ENCODE data around the gene NT5E.

The NT5E gene

DNA sequence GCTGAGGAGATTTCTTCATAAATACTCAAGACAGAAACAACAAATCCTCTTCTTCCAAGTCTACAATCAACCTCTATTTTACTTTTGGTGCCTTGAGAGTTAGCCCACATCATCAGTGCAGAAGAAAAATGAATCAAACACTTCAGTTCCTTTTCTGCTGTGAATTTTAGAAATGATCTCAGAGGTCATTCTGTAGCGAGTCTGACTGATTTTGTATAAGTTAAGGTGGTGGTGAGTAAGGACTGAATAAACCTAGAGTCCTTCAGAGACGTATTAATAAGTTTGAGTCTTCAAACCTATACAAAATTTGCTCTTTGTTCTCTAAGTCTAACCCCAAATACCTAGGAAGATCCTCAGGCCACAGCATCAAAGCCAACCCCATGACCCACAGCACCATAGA lies 33.1 kb upstream of the NT5E start:
- TF ChIP-seq, protein P1, sequence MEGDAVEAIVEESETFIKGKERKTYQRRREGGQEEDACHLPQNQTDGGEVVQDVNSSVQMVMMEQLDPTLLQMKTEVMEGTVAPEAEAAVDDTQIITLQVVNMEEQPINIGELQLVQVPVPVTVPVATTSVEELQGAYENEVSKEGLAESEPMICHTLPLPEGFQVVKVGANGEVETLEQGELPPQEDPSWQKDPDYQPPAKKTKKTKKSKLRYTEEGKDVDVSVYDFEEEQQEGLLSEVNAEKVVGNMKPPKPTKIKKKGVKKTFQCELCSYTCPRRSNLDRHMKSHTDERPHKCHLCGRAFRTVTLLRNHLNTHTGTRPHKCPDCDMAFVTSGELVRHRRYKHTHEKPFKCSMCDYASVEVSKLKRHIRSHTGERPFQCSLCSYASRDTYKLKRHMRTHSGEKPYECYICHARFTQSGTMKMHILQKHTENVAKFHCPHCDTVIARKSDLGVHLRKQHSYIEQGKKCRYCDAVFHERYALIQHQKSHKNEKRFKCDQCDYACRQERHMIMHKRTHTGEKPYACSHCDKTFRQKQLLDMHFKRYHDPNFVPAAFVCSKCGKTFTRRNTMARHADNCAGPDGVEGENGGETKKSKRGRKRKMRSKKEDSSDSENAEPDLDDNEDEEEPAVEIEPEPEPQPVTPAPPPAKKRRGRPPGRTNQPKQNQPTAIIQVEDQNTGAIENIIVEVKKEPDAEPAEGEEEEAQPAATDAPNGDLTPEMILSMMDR (IDR thresholded peaks at IDR 0.05; ENCODE audit: borderline replicate concordance, insufficient read depth, low read depth, low read length): no peak
- no peak overlapping the region for H3K4me3 ChIP-seq (ENCODE audit: low read depth, low read length)

DNA sequence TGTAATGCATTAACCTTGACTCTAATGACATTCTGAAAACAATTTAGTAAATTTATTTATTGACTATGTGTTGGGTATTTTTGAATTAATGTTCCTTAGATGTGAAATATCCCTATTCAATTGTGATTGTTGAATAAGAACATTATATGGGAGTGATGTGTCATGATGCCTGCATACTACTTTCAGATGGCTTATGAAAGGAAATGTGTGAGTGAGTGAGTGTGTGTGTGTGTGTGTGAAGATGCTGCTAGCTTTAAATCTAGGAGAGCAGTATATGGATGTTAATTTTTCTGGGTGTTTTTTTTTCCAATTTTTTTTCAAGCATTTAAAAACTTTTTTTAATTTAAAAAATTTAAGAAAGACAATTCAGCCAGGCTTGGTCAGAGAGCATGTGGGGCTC lies 32.5 kb upstream of the NT5E start:
- no peak overlapping the region for H3K4me3 ChIP-seq (ENCODE audit: low read depth, low read length)

DNA sequence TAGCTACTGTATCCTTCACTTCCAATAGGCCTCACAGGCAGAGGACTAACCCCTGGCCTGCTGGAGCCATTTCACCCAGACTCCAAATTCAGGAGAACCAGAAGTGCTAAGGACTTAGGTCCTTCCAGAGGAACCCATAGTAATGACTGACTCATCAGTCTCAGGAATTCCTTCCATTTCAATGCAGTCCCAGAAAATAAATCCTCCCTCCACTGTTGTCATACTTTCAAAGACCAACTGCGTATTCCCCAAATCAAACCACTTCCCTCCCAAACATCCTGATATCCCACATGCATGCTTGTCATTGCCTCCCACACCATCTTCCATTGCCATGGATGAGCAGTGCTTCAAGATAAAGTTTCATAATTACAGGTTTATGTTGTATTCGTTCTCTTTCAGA lies 31.8 kb upstream of the NT5E start:
- TF ChIP-seq, protein P1 (IDR thresholded peaks at IDR 0.05; ENCODE audit: borderline replicate concordance, insufficient read depth, low read depth, low read length): no peak
- H3K4me3 ChIP-seq (ENCODE audit: low read depth, low read length): no peak overlapping the region

More for the DNA sequence above, 32.5 kb upstream of the NT5E start:
- TF ChIP-seq, protein P1 (IDR thresholded peaks at IDR 0.05; ENCODE audit: borderline replicate concordance, insufficient read depth, low read depth, low read length): no peak

DNA sequence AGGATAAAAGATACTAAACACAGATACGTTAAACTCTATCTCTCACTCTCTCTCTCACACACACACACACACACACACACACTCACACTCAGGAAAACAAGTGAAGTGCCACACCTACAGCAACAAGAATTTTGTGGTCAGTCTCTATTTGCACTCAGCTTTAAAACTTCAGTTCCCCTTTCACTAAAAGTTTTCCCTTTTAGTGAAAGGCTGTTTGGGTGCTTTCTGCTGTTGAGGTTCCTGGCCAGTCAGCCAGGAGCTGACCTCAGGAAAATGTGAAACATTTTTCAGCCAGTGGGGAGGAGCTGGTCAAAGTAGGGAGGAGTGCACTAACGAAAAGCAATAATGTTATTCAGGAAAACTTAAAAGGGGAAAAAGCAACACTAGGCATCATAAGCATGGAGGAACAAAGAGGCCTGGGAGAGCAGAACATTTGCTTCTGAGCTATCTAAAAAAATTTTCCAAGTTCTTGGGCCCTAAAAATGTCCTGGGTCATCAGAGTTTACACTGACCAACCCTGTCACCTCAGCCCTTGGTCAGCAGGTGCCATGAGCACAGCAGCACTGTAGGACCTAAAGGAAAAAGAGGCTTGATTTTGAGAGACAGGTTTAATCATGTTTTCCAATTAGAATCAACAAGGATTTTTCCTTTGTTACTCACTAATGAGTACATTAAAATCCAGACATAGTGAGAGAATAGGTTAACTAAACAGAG lies 30.7 kb upstream of the NT5E start:
- H3K4me3 ChIP-seq (ENCODE audit: low read depth, low read length): no peak overlapping the region
- TF ChIP-seq, protein P1 (IDR thresholded peaks at IDR 0.05; ENCODE audit: borderline replicate concordance, insufficient read depth, low read depth, low read length): no peak

DNA sequence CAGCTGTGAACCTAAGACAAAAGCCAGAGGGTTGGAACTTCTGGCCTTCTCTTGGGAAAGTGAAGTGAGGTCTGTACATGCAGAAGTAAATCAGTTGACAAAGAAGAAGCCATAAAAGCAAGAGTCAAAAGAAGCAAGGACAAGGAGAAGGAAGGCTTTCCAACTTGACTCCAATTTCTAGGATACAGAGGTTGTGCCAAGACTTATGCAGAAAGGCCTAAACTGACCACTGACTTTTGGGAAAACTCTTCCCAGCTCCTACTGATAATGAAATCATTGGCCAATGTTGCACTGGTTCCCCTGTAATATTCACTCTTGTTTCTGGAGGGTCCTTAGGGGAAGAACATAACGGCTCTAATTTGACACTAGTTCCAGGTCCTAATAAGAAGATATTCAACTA lies 29.3 kb upstream of the NT5E start:
- H3K4me3 ChIP-seq (ENCODE audit: low read depth, low read length): no peak overlapping the region
- TF ChIP-seq, protein P1 (IDR thresholded peaks at IDR 0.05; ENCODE audit: borderline replicate concordance, insufficient read depth, low read depth, low read length): no peak

DNA sequence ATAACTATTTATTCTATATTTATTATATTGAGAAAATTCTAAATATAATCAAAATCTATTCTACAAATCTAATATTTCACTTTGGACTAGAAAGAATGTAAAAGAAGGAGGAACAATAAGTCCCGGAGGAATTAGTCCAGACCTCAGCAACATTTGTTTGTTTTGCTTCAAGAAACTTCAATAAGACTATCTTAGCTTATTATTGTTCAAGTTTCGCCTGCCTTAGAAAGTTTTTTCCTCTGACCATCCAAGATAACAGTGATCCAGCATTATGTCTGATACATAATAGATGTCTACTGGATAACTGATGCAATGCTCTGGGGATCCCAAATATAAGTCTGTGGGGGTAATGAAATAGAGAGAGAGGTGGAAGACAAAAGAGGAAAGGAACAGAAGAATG lies 28.7 kb upstream of the NT5E start:
- H3K4me3 ChIP-seq (ENCODE audit: low read depth, low read length): no peak overlapping the region
- TF ChIP-seq, protein P1 (IDR thresholded peaks at IDR 0.05; ENCODE audit: borderline replicate concordance, insufficient read depth, low read depth, low read length): no peak

DNA sequence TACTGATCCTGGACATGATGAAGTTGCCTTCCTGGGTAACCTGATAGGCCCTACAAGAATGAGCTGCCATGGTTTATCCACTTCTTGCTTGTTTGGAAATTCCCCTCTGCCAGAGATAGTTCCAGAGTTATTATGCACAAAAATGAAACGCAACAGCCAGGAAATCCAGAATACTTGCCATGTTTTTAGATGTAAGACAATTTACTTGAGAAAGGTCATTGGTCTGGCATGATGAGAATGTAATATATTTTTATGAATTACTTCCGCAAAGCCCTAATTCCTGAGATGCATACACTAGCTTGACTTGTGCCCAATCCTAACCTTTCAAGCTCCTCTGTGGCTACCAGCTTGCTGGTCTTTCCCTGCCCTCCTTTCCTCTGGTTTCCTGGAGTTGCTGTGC lies 27.9 kb upstream of the NT5E start:
- H3K4me3 ChIP-seq (ENCODE audit: low read depth, low read length): no peak overlapping the region
- TF ChIP-seq, protein P1 (IDR thresholded peaks at IDR 0.05; ENCODE audit: borderline replicate concordance, insufficient read depth, low read depth, low read length): no peak
